GM20431 (cell line): ENCODE results near the gene GJB5.

Source experiments
- in situ Hi-C: fragments of 300-500 bp; cut with MseI, MboI; formaldehyde crosslinking; loops from one replicate; pipeline ENCODE4 v1.15.0; 2020; ENCODE audit warnings: low sequenced_read_pairs; ENCODE audit not compliant: unreplicated experiment

GJB5 gene

DNA sequence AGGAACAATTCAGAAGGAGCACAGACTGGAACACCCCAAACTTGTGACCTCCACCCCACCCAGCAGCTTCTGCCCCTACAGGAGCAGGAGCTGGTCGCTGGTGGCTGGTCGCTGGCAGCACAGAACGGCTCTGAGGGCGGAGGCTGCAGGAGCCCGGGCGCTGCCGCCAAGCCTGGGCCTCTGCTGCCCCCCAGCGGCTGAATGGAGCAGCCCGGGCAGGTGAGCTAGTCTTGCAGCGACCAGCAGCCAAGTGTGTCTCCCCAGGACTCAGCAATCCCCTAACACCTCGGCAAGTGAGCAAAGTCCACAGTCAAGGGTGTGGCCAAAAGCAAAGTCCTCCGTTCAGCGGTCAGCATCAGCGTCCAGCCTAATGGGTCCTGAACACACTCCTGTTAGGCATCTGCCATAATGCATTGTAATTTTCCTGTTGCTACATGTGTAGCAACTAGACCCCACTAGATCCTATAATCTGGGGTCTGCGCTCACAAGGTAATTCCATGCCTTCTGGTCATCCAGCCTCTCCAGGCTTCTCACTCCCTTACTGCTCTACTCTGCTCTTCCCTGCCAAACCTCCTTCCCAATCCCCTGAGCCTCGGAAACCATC lies 12.1 kb upstream of the GJB5 start:
- in situ Hi-C loops: loop anchor here (25.0 kb wide), 1 partner anchor 1105 kb away; no protein-coding TSS in a partner anchor

DNA sequence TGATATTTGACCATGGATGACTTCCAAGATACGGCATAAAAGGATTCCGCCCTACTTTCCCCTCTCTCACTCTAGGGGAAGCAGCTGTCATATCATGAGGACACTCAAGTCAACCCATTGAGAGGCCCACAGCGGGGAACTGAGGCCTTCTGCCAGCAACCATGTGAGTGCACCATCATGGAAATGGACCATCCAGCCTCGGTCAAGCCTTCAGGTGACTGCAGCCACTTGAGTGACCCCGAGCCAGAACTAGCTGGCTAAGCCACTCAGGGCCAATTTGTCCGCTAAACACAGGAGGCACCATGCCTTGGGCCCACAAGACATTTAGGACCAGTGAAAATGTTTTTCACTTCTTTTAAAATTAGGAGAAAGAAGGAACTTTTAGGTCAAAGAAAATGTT lies 11.1 kb upstream of the GJB5 start:
- in situ Hi-C loops: loop anchor here (25.0 kb wide), 1 partner anchor 1106 kb away; no protein-coding TSS in a partner anchor

DNA sequence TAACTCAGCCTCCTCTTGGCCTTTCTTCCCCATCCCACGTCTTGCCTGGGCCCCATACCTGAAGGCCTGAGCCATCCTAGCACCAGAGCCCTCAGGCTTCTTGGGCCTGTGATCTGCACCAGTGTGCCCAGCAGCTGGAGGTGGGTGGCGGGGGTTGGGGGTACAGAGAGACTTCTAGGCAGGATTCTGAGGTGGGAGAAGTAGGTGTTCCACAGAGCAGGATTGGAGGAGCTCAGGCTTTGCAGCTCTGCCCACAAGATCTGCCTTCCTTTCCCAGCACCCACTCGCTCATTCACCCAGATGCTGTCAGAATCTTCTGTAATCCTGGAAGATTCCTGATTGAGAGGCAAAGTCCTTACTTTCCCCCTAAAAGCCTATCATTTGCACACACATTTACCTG lies 10.0 kb upstream of the GJB5 start:
- in situ Hi-C loops: loop anchor here (25.0 kb wide), 1 partner anchor 1108 kb away; no protein-coding TSS in a partner anchor

DNA sequence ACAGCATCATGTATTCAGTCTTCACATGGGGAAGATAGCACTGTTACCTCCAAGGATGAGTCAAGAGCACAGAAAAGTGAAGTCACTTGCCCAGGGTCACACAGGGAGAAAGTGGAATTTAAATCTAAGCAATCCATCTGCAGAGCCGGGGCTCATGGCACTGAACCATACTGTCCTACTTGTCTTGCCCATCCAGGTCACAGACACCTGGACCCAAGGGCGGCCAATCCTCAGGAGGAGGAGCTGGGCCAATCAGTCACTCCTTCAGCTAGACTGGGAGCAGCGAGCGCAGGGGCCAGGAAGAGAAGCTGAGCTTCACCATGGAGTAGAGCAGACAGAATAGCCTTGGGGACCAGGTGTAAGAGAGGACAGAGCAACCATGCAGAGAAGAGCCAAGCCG lies 9.2 kb upstream of the GJB5 start:
- in situ Hi-C loops: loop anchor here (25.0 kb wide), 1 partner anchor 1108 kb away; no protein-coding TSS in a partner anchor

DNA sequence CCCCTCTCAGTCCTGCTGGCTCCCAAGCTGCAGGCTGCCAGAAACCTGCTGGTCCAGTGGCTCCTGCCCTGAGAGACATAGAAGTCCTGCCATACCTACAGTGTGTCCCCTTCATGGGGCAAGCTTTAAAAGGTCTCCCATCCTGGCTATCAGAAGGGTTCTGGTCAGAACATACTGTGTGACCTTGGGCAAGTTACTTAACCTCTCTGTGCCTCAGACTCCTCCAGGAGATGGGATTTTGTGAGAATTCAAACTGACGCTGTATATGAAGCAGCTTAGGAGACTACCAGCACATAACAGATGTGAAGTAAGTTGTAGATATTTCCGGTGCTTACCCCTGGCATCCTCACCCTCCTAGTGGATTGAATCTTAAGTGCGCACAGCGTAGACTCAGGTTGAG lies 8.7 kb upstream of the GJB5 start:
- in situ Hi-C loops: loop anchor here (25.0 kb wide), 1 partner anchor 1109 kb away; no protein-coding TSS in a partner anchor

DNA sequence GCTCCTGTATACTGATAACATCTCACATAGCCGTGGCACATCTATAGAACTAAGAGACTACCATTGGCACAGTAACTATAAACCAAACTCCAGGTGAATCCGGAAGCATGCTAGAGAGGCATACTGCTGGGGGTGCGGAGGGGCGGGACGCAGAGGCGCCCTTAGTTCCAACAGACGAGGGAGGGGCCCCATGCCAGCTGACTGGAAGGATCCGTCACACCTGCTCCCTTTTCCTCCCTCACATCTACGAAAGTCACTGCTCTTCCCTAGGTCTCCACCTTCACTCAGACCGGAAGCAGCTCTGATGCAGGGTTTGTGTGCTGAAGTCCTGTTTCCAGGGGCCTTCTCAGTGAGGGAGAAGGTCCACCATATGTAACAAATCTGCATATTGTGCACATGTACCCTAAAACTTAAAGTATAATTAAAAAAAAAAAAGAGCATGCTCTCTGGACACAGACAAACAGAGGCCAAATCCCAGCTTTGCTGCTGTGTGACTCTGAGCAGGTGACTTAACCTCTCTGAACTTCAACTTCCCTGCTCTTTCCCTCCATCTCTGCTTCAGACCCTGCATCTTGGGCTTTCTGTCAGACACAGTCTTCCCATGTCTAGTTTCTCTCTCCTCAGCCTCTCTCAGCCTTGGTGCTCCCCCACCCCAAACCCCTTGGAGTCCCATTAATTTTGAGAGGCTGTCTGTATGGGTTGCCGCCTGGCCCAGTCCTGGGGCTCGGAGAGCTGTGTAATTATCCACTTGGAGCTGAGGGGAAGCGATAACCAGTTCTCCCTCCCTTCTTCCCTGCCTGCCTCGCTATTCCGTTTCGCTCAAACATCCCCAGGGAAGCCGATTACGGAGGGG lies 7.8 kb upstream of the GJB5 start:
- in situ Hi-C loops: loop anchor here (25.0 kb wide), 1 partner anchor 1110 kb away; no protein-coding TSS in a partner anchor

DNA sequence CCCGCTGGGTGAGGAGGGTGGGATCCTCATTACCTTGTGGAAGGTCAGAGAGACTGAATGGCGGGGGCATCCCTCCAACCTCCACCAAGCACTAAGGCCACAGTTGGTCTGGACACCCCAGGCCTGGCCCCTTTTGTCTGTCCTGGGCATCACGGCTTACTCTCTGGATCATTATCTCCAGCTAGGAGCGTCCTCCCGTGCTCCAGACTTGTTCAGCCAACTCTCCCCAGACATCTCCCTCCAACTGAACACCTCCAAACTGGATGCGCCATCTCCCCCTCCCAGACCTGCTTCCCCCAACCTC lies 7.3 kb upstream of the GJB5 start:
- in situ Hi-C loops: loop anchor here (25.0 kb wide), 1 partner anchor 1110 kb away; no protein-coding TSS in a partner anchor

DNA sequence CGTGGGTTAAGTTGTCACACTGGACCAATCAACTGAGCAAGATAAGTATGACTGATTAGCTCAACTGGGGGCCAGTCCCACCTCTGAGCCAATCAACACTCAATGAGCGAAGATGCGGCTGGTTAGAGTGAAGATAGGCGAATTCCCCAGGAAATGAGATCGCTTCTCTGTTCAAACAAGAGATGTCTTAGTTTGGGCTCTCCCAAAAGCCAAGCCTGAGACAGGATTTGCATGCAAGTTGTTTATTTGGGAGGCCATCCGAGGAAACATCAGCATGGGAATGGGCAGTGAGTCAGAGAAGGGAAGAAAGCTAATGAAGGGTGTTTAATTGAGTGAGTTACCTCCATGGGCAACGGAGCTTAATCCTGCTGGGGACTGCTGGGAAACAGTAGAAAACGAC lies 4.9 kb upstream of the GJB5 start:
- in situ Hi-C loops: loop anchor here (25.0 kb wide), 1 partner anchor 1113 kb away; no protein-coding TSS in a partner anchor

DNA sequence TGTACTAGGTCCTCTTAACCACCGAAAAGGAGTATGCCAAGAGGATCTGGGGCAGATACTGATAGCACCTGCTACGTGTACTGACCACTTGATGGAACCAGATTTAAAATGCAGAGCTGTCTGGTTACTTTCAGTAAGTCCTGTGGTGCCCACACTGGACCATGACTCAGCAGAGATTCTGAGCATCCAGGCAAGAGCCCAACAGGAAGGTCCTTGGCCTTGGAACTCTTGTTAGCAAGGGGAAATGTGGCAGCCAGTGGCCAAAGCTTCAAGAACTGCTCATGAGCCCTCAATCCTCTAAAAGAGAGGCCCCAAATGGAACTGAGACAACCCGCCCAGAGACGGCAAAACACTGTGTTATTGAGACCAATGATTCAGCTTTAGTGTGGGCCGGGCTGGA lies 4.2 kb upstream of the GJB5 start:
- in situ Hi-C loops: no loop called here

DNA sequence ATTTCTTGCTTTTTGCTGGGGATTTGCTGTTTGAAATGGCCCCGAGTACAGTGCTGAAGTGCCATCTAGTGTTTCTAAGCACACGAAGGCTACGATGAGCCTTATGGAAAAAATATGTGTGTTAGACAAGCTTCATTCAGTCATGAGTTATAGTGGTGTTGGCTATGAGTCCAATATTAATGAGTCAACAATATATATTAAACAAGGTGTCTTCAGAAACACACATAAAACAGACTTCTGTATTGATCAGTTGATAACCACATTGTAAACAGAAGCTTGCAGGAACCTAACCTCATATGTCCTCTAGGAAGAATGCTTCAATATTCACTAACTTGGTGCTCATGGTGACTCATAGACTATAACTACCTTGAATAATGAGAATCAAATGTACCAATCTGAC lies 1.7 kb upstream of the GJB5 start:
- in situ Hi-C loops: no loop called here

DNA sequence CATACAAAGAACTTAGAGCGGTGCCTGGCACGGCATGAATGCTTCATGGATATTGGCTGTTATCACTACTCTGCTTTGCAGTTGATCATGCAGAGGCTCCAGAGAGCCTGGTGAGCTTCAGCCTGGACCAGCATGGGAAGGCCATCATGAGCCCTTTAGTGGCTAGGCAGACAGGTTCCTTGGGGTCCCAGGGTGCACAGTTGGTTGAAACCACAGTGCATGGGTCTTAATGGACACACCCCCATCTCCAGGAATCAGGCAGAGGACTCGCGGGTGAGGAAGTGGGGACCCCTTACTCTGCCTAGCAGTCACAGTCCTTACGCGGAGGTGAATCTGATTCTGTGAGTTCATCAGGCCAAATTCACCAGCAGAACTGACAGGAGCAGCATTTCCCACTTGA lies 1.1 kb downstream of the GJB5 start:
- in situ Hi-C loops: no loop called here

DNA sequence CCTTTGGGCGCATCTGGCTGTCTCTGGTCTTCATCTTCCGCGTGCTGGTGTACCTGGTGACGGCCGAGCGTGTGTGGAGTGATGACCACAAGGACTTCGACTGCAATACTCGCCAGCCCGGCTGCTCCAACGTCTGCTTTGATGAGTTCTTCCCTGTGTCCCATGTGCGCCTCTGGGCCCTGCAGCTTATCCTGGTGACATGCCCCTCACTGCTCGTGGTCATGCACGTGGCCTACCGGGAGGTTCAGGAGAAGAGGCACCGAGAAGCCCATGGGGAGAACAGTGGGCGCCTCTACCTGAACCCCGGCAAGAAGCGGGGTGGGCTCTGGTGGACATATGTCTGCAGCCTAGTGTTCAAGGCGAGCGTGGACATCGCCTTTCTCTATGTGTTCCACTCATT lies 2.5 kb downstream of the GJB5 start:
- in situ Hi-C loops: no loop called here

DNA sequence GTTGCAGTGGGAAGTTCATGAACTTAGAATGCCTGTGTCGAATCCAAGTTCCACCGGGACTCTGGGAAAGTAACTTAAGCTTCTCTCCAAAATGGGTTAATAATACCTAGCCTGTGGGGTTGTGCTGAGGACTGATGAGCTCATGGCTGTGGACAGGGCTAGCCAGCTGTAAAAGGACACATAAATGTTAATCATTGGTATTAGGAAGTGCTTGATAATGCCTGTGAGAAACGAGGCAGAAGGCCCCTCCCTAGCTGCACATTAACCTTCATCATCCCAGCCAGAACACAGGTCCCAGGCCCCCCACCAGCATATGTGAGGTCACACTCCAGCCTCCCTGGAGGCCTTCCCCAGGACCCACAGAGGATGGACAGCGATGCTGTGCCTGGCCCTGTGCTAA lies 3.9 kb downstream of the GJB5 start:
- in situ Hi-C loops: no loop called here

DNA sequence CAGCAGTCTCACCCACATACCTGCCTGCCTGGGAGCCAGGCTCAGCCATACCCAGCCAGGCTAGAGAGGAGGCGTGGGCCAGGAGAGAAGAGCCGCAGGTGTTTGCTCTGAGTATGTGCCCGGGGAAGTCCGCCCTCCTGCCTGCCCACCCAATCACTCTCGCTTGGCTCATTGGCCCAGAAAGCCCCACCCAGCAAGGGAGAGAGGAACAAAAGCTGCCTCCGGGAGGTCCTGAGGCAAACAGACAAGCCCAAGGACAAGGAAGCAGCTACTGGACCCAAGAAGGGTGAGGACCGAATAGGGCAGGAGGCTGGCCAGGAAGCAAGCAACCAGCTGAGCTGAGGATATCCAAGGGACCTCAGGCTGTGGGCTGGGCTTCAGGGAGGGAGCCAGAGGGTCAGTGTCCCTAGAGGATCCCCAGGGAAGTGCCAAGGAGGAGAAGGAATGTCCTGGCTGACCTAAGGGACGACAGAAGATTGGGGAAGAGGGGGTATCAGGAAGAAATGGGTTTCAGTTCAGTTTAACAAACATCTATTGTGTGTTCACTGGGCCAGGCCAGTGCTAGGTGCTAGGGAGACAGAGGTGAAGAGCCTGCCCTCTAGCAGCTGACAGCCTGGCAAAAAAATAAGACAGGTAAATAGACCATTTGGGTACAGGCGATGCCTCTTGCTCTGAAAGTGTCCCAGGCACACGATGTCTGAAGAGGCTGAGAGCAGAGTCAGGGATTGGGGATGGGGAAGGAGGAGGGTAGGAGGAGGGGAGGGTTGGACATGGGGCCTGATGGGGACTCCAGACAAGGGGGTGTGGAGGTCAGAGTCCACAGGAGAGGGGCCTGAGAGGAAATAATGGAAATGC lies 4.9 kb downstream of the GJB5 start, which contains the start of gene GJB4:
Gene GJB4, plus strand, starts transcription at position 238 of the 855 bp plus-strand sequence. CDS start 1,515 bp downstream, outside the sequence.
- in situ Hi-C loops: no loop called here

DNA sequence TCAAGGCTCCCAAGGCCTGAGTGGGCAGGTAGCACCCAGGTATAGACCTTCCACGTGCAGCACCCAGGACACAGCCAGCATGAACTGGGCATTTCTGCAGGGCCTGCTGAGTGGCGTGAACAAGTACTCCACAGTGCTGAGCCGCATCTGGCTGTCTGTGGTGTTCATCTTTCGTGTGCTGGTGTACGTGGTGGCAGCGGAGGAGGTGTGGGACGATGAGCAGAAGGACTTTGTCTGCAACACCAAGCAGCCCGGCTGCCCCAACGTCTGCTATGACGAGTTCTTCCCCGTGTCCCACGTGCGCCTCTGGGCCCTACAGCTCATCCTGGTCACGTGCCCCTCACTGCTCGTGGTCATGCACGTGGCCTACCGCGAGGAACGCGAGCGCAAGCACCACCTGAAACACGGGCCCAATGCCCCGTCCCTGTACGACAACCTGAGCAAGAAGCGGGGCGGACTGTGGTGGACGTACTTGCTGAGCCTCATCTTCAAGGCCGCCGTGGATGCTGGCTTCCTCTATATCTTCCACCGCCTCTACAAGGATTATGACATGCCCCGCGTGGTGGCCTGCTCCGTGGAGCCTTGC lies 6.4 kb downstream of the GJB5 start:
- in situ Hi-C loops: no loop called here

DNA sequence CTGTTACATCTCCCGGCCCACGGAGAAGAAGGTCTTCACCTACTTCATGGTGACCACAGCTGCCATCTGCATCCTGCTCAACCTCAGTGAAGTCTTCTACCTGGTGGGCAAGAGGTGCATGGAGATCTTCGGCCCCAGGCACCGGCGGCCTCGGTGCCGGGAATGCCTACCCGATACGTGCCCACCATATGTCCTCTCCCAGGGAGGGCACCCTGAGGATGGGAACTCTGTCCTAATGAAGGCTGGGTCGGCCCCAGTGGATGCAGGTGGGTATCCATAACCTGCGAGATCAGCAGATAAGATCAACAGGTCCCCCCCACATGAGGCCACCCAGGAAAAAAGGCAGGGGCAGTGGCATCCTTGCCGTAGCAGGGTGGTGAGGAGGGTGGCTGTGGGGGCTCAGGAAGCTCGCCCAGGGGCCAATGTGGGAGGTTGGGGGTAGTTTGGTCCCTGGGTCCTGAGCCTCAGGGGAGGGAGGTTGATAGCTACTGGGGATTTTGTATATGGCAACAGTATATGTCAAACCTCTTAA lies 7.0 kb downstream of the GJB5 start:
- in situ Hi-C loops: no loop called here

DNA sequence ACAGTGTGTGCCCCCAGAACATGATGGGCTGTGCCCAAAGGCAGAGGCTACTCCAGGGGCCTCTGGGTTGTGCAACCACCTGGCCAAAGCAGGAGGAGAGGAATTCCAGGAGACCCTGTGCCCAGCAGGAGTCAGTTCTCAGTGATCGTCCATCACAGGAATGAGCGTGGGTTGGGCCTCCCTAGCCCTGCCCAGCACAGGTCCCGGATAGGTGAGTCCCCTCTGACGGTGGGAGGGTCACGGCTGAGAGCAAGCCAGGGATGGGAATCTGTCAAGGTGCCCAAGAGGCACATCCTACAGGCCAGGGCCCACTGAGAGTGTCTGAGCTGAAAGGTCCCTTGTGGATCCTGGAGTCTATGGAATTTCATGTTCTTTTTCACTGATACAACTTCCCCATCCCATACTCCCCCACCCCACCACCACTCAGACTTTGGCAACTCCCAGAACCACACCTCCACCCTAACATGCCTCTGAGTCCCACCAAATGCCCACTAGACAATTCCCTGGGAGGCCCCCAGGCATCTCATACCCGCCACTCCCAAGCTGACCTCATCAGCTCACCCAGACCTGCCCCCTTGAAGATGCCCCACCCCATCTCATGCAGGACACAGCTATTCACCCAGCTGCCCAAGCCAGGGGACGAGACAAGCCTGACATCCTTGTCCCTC lies 7.8 kb downstream of the GJB5 start:
- in situ Hi-C loops: no loop called here

DNA sequence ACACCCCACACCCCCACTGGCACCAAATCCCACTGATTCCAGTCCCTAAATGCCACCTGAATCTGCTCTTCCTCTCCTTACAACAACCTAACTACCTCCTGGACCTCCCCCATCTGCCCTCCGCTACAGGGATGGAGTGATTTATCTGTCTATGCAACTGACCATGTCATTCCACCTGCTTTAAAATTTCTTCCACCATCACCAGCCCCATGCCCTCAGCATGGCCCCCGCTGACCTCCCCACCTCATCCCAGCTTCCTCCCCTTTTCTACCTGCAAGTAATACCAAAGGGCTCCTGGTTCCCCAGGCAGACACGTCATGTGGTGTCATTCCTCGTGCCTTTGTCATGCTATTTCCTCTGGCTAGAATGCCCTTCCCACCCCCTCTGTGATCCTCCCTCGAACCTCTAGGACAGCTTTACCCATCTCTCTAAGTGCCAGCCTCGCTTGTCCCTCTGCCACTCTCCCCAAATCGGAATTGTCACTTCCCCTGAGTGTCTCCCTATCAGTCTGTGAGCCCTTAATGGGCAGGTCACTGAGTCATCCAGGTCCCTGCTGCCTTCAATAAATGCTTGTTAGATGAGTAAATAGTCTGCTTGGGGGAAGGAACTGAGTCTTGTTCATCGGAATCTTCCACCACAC lies 8.4 kb downstream of the GJB5 start:
- in situ Hi-C loops: no loop called here

DNA sequence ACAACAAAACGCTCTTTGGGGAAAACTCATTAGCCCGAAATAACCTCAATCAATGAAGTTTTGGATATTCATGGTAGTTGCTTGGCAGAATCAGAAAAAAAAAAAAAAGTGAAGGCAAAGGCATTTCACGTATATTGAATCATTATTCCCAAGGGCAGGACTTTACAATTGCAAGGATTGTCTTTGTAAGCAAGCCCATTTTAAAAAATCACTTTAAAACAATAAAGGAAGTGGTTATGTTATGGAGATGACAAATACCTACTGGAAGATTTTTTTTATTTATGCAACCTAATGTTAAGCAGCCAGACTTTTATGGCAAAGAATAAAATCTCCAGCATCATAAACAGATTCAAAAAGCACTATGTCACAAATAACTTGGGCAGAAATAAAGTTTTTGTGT lies 14.0 kb downstream of the GJB5 start:
- in situ Hi-C loops: no loop called here
